ENCODE results near the gene TRIM2.

DNA sequence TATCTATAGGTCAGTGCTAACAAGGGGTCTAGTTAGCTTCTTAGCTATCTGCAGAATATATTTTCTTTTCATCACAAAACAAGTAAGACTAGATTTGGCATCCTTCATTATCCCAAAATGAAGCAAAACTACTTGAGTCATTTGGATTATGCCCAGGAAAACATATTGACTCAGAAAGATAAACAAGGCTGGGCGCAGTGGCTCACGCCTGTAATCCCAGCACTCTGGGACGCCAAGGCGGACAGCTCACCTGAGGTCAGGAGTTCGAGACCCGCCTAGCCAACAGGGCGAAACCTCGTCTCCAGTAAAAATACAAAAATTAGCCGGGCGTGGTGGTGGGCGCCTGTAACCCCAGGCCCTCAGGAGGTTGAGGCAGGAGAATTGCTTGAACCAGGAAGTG is 122.3 kb downstream of the TRIM2 start:
- TF ChIP-seq JUND (IDR thresholded peaks at IDR 0.05) (no peak), SMC3 (IDR thresholded peaks at IDR 0.05; ENCODE audit: low read depth, low read length) (no peak), RAD21 (IDR thresholded peaks at IDR 0.05; ENCODE audit: low read length) (no peak)
